Stomach (tissue), 4 donors: ENCODE data around the gene RBBP8NL.

ENCODE experiments used
- CTCF ChIP-seq, 7 experiments: fragments of 450-650 bp in 4 of 7; fragments of 200-600 bp in 3 of 7; sonication (generic) in 3 of 7; IDR thresholded peaks; one replicate each; pipeline ENCODE4 v1.5.1; 2016 to 2019; ENCODE audit warnings: antibody characterized with exemption in 7 of 7, control low read depth in 2 of 7, mild to moderate bottlenecking in 1 of 7
- POLR2A ChIP-seq, 4 donors: fragments of 450-650 bp; IDR thresholded peaks; one replicate each; pipeline ENCODE4 v1.6.1; 2016; ENCODE audit warnings: antibody characterized with exemption in 4 of 4, control low read depth in 2 of 4, mild to moderate bottlenecking in 1 of 4, moderate library complexity in 1 of 4

- no peak for TF ChIP-seq CTCF (IDR thresholded peaks at IDR 0.05)
- TF ChIP-seq POLR2A (IDR thresholded peaks at IDR 0.05) = no peak
These were observed 19.8 kb upstream of the RBBP8NL start for GRCh38 chr20:62446888-62447869.
